Central memory CD4-positive, alpha-beta T cell (primary cell): ENCODE results near the gene SEC24B.

Experiments used
- DNase-seq: peaks from one replicate; pipeline ENCODE4 v3.0.0; 2022

SEC24B gene

GRCh38 chr4:109588176-109588575, 154.6 kb downstream of the SEC24B start:
- no peak for DNase-seq

- DNase-seq: no peak
These were observed 155.5 kb downstream of the SEC24B start for GRCh38 chr4:109589119-109589518.

GRCh38 chr4:109589605-109590004, 156.0 kb downstream of the SEC24B start:
- DNase-seq: no peak
